HepG2 (cell line): ENCODE measurements around the gene FETUB. TPM values are rescaled to one million over a fixed set of nuclear protein-coding genes. Genes with fewer than 3 reads are reported as not detected.
"Not testable (repeated sequence)": the region's sequence is repeated elsewhere in the genome, so short reads cannot be mapped to it uniquely, and the experiment has no call there.

Source experiments
- ATF1 ChIP-seq: IDR thresholded peaks from 2 replicates; pipeline ENCODE4 v1.6.1; 2016; ENCODE audit warnings: mild to moderate bottlenecking, control low read depth
- FOSL2 ChIP-seq: sonication (generic); formaldehyde crosslinking; IDR thresholded peaks from 2 replicates; pipeline ENCODE4 v1.4.0; 2020; ENCODE audit warnings: missing genetic modification reagents
- GABPB1 ChIP-seq: IDR thresholded peaks from 2 replicates; pipeline ENCODE4 v1.6.1; 2016; ENCODE audit warnings: mild to moderate bottlenecking, missing genetic modification reagents, moderate library complexity, missing compliant biosample characterization
- HDAC1 ChIP-seq: sonication (generic); formaldehyde crosslinking; IDR thresholded peaks from 2 replicates; pipeline ENCODE4 v1.5.1; 2020; ENCODE audit warnings: mild to moderate bottlenecking, missing genetic modification reagents
- HMG20A ChIP-seq: IDR thresholded peaks from 2 replicates; pipeline ENCODE4 v1.6.1; 2016; ENCODE audit warnings: borderline replicate concordance
- HNF4G ChIP-seq, 2 experiments: sonication (generic) in 1 of 2; formaldehyde crosslinking in 1 of 2; IDR thresholded peaks; 2 replicates each; pipeline versions ENCODE4 v1.4.0 to v1.6.1; 2011 to 2020; ENCODE audit warnings: borderline replicate concordance in 2 of 2, low read depth in 2 of 2, mild to moderate bottlenecking in 2 of 2, low read length in 1 of 2, missing genetic modification reagents in 1 of 2, moderate library complexity in 1 of 2
- KDM3A ChIP-seq: IDR thresholded peaks from 2 replicates; pipeline ENCODE4 v1.6.1; 2018; ENCODE audit warnings: low read depth, missing compliant biosample characterization
- NONO ChIP-seq, 2 experiments: fragments of 450-650 bp in 1 of 2; sonication (generic) in 1 of 2; formaldehyde crosslinking in 1 of 2; IDR thresholded peaks in 1 of 2; conservative IDR thresholded peaks in 1 of 2; 2 replicates each; pipeline versions ENCODE4 v1.6.1 to v1.8.0; 2017 to 2022; ENCODE audit warnings: mild to moderate bottlenecking in 1 of 2, missing genetic modification reagents in 1 of 2, moderate library complexity in 1 of 2
- RCOR2 ChIP-seq: IDR thresholded peaks from 2 replicates; pipeline ENCODE4 v1.6.1; 2016; ENCODE audit warnings: missing biosample characterization, missing genetic modification reagents
- SIN3A ChIP-seq: IDR thresholded peaks from 2 replicates; pipeline ENCODE4 v1.6.1; 2011; ENCODE audit warnings: low read depth, mild to moderate bottlenecking, control low read depth, low read length, borderline replicate concordance
- SMYD3 ChIP-seq: sonication (generic); formaldehyde crosslinking; IDR thresholded peaks from 2 replicates; pipeline ENCODE4 v1.8.1; 2023; ENCODE audit warnings: mild to moderate bottlenecking, missing genetic modification reagents
- TARDBP ChIP-seq: sonication (generic); formaldehyde crosslinking; IDR thresholded peaks from 2 replicates; pipeline ENCODE4 v1.8.0; 2022; ENCODE audit warnings: mild to moderate bottlenecking, missing genetic modification reagents
- ZNF160 ChIP-seq: sonication (generic); formaldehyde crosslinking; IDR thresholded peaks from 2 replicates; pipeline ENCODE4 v1.8.0; 2022; ENCODE audit warnings: mild to moderate bottlenecking, inconsistent platforms, missing genetic modification reagents
- ZNF232 ChIP-seq: sonication (generic); formaldehyde crosslinking; IDR thresholded peaks from 2 replicates; pipeline ENCODE4 v1.4.0; 2020; ENCODE audit warnings: missing genetic modification reagents, borderline replicate concordance
- ZNF430 ChIP-seq: sonication (generic); formaldehyde crosslinking; IDR thresholded peaks from 2 replicates; pipeline ENCODE4 v1.9.0; 2021; ENCODE audit warnings: mild to moderate bottlenecking, missing genetic modification reagents
- ZNF772 ChIP-seq: sonication (generic); formaldehyde crosslinking; IDR thresholded peaks from 2 replicates; pipeline ENCODE4 v1.5.0; 2020; ENCODE audit warnings: mild to moderate bottlenecking, missing genetic modification reagents
- polyA plus RNA-seq, 8 experiments: library from polyadenylated mRNA; depleted of rRNA in 3 of 8; stranded (reverse) in 7 of 8; unstranded in 1 of 8; fragments of >200 nt; fragmentation: Illumina TruSeq in 4 of 8; extraction: Trizol in 4 of 8; gene quantifications; 2 replicates each; pipeline versions ENCODE4 v1.2.1 to v1.2.3, GENCODE V29; 2011 to 2016; ENCODE audit warnings: low read depth in 4 of 8, missing spikeins in 1 of 8, mixed read lengths in 1 of 8; ENCODE audit not compliant: insufficient read depth in 1 of 8
- total RNA-seq, 5 experiments: library from RNA; depleted of rRNA; stranded (reverse); fragments of >200 nt; fragmentation: Illumina TruSeq; extraction: Trizol; gene quantifications; 2 replicates each; pipeline ENCODE4 v1.2.3, GENCODE V29; 2016; ENCODE audit warnings: low read depth in 1 of 5
- TF ChIP-seq, protein P1 (sequence below): fragments of 450-650 bp; IDR thresholded peaks from 2 replicates; pipeline ENCODE4 v1.6.1; 2016
- TF ChIP-seq, protein P2 (sequence below): IDR thresholded peaks from 2 replicates; pipeline ENCODE4 v1.4.0; 2020; ENCODE audit warnings: mild to moderate bottlenecking, missing genetic modification reagents
- TF ChIP-seq, protein P3 (sequence below): sonication (generic); formaldehyde crosslinking; conservative IDR thresholded peaks from 2 replicates; pipeline ENCODE4 v1.4.0; 2020; ENCODE audit warnings: missing genetic modification reagents
- TF ChIP-seq, protein P4 (sequence below): sonication (generic); formaldehyde crosslinking; IDR thresholded peaks from 2 replicates; pipeline ENCODE4 v1.4.0; 2020; ENCODE audit warnings: missing genetic modification reagents, borderline replicate concordance

Gene FETUB
- total and polyA plus RNA-seq, 2 of the 13 experiments (the other 11 are each of a cell fraction or from before 2014, with no cell fraction given) = 2.1 to 4.4 TPM

DNA sequence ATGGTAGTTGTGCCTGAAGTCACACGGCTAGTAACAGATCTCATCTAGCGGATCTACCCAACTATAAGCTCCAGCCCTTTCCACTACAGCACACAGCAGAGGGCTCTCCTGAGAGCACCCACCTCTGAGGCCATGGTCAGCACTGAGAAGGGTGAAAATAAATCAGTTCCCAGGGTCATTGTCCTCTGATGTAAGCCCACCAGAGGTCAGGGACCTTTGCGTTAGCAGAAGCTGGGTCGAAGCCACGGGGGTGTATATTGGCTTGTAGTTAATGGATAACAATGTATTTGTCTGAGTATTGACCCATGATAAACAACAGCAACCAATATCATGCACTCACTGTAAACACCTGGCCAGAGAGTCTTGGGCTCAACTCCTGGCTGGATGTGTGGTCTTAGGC lies 6.0 kb upstream of the FETUB start (continued):
- TF ChIP-seq ZNF232 (peak; percentile 68; the same call in 1 of the 2 replicates), HMG20A (CRISPR knock-in tag) (peak; percentile 100), ZNF430 (0 out of 2 replicates have a peak, but pooled peaks have one; percentile 19), FOSL2 (peak; percentile 80), HDAC1 (CRISPR knock-in tag) (peak; percentile 94), ATF1 (CRISPR knock-in tag) (peak; percentile 45; the same call in 1 of the 2 replicates), RCOR2 (peak; percentile 93), TARDBP (CRISPR knock-in tag) (peak; percentile 72), SIN3A (0 out of 2 replicates have a peak, but pooled peaks have one; percentile 43), KDM3A (peak; percentile 51; the same call in 1 of the 2 replicates), HNF4G (IDR thresholded peaks at IDR 0.05; ENCODE audit: borderline replicate concordance, low read depth, low read length) (peak; percentile 49; the same call in 1 of the 2 replicates), SMYD3 (CRISPR knock-in tag) (peak; percentile 54; the same call in 1 of the 2 replicates), ZNF160 (CRISPR knock-in tag) (peak; percentile 90), GABPB1 (peak; percentile 34; the same call in 1 of the 2 replicates), NONO (CRISPR knock-in tag; conservative IDR thresholded peaks at IDR 0.05) (peak; percentile 74), ZNF772 (CRISPR knock-in tag) (peak; percentile 66; the same call in 1 of the 2 replicates)
- TF ChIP-seq, protein P1, sequence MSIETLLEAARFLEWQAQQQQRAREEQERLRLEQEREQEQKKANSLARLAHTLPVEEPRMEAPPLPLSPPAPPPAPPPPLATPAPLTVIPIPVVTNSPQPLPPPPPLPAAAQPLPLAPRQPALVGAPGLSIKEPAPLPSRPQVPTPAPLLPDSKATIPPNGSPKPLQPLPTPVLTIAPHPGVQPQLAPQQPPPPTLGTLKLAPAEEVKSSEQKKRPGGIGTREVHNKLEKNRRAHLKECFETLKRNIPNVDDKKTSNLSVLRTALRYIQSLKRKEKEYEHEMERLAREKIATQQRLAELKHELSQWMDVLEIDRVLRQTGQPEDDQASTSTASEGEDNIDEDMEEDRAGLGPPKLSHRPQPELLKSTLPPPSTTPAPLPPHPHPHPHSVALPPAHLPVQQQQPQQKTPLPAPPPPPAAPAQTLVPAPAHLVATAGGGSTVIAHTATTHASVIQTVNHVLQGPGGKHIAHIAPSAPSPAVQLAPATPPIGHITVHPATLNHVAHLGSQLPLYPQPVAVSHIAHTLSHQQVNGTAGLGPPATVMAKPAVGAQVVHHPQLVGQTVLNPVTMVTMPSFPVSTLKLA = 0 out of 2 replicates have a peak, but pooled peaks have one; percentile 2
- TF ChIP-seq, protein P2, sequence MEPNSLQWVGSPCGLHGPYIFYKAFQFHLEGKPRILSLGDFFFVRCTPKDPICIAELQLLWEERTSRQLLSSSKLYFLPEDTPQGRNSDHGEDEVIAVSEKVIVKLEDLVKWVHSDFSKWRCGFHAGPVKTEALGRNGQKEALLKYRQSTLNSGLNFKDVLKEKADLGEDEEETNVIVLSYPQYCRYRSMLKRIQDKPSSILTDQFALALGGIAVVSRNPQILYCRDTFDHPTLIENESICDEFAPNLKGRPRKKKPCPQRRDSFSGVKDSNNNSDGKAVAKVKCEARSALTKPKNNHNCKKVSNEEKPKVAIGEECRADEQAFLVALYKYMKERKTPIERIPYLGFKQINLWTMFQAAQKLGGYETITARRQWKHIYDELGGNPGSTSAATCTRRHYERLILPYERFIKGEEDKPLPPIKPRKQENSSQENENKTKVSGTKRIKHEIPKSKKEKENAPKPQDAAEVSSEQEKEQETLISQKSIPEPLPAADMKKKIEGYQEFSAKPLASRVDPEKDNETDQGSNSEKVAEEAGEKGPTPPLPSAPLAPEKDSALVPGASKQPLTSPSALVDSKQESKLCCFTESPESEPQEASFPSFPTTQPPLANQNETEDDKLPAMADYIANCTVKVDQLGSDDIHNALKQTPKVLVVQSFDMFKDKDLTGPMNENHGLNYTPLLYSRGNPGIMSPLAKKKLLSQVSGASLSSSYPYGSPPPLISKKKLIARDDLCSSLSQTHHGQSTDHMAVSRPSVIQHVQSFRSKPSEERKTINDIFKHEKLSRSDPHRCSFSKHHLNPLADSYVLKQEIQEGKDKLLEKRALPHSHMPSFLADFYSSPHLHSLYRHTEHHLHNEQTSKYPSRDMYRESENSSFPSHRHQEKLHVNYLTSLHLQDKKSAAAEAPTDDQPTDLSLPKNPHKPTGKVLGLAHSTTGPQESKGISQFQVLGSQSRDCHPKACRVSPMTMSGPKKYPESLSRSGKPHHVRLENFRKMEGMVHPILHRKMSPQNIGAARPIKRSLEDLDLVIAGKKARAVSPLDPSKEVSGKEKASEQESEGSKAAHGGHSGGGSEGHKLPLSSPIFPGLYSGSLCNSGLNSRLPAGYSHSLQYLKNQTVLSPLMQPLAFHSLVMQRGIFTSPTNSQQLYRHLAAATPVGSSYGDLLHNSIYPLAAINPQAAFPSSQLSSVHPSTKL (CRISPR knock-in tag) = peak; percentile 96
- TF ChIP-seq, protein P3, sequence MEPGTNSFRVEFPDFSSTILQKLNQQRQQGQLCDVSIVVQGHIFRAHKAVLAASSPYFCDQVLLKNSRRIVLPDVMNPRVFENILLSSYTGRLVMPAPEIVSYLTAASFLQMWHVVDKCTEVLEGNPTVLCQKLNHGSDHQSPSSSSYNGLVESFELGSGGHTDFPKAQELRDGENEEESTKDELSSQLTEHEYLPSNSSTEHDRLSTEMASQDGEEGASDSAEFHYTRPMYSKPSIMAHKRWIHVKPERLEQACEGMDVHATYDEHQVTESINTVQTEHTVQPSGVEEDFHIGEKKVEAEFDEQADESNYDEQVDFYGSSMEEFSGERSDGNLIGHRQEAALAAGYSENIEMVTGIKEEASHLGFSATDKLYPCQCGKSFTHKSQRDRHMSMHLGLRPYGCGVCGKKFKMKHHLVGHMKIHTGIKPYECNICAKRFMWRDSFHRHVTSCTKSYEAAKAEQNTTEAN (CRISPR knock-in tag) = 0 out of 2 replicates have a peak, but pooled peaks have one; percentile 35
- TF ChIP-seq, protein P4, sequence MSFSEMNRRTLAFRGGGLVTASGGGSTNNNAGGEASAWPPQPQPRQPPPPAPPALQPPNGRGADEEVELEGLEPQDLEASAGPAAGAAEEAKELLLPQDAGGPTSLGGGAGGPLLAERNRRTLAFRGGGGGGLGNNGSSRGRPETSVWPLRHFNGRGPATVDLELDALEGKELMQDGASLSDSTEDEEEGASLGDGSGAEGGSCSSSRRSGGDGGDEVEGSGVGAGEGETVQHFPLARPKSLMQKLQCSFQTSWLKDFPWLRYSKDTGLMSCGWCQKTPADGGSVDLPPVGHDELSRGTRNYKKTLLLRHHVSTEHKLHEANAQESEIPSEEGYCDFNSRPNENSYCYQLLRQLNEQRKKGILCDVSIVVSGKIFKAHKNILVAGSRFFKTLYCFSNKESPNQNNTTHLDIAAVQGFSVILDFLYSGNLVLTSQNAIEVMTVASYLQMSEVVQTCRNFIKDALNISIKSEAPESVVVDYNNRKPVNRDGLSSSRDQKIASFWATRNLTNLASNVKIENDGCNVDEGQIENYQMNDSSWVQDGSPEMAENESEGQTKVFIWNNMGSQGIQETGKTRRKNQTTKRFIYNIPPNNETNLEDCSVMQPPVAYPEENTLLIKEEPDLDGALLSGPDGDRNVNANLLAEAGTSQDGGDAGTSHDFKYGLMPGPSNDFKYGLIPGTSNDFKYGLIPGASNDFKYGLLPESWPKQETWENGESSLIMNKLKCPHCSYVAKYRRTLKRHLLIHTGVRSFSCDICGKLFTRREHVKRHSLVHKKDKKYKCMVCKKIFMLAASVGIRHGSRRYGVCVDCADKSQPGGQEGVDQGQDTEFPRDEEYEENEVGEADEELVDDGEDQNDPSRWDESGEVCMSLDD (CRISPR knock-in tag) = 0 out of 2 replicates have a peak, but pooled peaks have one; percentile 39
- TF ChIP-seq HNF4G (CRISPR knock-in tag; IDR thresholded peaks at IDR 0.05; ENCODE audit: borderline replicate concordance, low read depth); NONO (IDR thresholded peaks at IDR 0.05): not testable (repeated sequence)
